ENCODE results near the gene A3GALT2. TPM values are rescaled to one million over a fixed set of nuclear protein-coding genes. Genes with fewer than 3 reads are reported as not detected.

The A3GALT2 gene
- total and polyA plus RNA-seq, 9 of the 15 experiments (the other 6 are each of a cell fraction or from before 2014, with no cell fraction given), result not detected

DNA sequence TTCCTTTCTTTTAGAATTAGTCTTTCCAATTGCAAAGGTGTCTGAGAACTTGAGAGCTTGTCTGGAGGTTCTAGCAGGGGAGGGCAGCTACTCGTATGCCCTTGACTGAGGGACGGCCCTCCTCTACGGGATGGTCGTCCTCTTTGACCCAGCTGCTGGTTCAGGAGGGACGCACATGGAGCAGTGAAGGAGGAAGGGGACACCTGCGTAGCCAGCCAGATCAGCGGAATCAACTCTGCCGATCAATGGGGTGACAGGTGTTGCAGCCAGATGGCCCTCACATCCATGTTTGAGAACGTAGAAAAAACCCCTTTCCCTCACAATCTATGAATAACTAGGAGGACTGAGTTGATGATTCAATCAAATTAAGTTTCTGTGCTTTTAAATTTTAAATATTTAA, 15.7 kb upstream of the A3GALT2 start (continued):
- TF ChIP-seq, protein P1, sequence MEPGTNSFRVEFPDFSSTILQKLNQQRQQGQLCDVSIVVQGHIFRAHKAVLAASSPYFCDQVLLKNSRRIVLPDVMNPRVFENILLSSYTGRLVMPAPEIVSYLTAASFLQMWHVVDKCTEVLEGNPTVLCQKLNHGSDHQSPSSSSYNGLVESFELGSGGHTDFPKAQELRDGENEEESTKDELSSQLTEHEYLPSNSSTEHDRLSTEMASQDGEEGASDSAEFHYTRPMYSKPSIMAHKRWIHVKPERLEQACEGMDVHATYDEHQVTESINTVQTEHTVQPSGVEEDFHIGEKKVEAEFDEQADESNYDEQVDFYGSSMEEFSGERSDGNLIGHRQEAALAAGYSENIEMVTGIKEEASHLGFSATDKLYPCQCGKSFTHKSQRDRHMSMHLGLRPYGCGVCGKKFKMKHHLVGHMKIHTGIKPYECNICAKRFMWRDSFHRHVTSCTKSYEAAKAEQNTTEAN (CRISPR knock-in tag; IDR thresholded peaks at IDR 0.05), result no peak
- TF ChIP-seq HMG20B (CRISPR knock-in tag; IDR thresholded peaks at IDR 0.05), result no peak
- no peak for TF ChIP-seq RFX5 (IDR thresholded peaks at IDR 0.05; ENCODE audit: low read depth, low read length)
- no peak for TF ChIP-seq ZNF316 (IDR thresholded peaks at IDR 0.05)
- no peak for TF ChIP-seq STAT5A (IDR thresholded peaks at IDR 0.05; ENCODE audit: borderline replicate concordance, low read length)
- TF ChIP-seq, protein P2, sequence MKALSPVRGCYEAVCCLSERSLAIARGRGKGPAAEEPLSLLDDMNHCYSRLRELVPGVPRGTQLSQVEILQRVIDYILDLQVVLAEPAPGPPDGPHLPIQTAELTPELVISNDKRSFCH (CRISPR knock-in tag; IDR thresholded peaks at IDR 0.05), result no peak
- TF ChIP-seq, protein P2 (tag; IDR thresholded peaks at IDR 0.05), result no peak
- no peak for TF ChIP-seq KDM4B (IDR thresholded peaks at IDR 0.05; ENCODE audit: borderline replicate concordance in 2 of 2, low read depth in 1 of 2)
- TF ChIP-seq, protein P3, sequence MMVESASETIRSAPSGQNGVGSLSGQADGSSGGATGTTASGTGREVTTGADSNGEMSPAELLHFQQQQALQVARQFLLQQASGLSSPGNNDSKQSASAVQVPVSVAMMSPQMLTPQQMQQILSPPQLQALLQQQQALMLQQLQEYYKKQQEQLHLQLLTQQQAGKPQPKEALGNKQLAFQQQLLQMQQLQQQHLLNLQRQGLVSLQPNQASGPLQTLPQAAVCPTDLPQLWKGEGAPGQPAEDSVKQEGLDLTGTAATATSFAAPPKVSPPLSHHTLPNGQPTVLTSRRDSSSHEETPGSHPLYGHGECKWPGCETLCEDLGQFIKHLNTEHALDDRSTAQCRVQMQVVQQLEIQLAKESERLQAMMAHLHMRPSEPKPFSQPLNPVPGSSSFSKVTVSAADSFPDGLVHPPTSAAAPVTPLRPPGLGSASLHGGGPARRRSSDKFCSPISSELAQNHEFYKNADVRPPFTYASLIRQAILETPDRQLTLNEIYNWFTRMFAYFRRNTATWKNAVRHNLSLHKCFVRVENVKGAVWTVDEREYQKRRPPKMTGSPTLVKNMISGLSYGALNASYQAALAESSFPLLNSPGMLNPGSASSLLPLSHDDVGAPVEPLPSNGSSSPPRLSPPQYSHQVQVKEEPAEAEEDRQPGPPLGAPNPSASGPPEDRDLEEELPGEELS (CRISPR knock-in tag; IDR thresholded peaks at IDR 0.05; ENCODE audit: borderline replicate concordance), result no peak
- TF ChIP-seq NR4A1 (CRISPR knock-in tag; IDR thresholded peaks at IDR 0.05), result no peak
- no peak for TF ChIP-seq NR4A1 (tag; IDR thresholded peaks at IDR 0.05)
- TF ChIP-seq KDM5B (IDR thresholded peaks at IDR 0.05; ENCODE audit: insufficient replicate concordance, low read depth, low read length), result no peak
- TF ChIP-seq, protein P4, sequence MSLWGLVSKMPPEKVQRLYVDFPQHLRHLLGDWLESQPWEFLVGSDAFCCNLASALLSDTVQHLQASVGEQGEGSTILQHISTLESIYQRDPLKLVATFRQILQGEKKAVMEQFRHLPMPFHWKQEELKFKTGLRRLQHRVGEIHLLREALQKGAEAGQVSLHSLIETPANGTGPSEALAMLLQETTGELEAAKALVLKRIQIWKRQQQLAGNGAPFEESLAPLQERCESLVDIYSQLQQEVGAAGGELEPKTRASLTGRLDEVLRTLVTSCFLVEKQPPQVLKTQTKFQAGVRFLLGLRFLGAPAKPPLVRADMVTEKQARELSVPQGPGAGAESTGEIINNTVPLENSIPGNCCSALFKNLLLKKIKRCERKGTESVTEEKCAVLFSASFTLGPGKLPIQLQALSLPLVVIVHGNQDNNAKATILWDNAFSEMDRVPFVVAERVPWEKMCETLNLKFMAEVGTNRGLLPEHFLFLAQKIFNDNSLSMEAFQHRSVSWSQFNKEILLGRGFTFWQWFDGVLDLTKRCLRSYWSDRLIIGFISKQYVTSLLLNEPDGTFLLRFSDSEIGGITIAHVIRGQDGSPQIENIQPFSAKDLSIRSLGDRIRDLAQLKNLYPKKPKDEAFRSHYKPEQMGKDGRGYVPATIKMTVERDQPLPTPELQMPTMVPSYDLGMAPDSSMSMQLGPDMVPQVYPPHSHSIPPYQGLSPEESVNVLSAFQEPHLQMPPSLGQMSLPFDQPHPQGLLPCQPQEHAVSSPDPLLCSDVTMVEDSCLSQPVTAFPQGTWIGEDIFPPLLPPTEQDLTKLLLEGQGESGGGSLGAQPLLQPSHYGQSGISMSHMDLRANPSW (CRISPR knock-in tag; IDR thresholded peaks at IDR 0.05), result no peak
- no peak for TF ChIP-seq ZBTB1 (CRISPR knock-in tag; IDR thresholded peaks at IDR 0.05; ENCODE audit: borderline replicate concordance, low read depth)
